PC-9 (cell line): ENCODE measurements around the gene BTK.

Experiments used
- EZH2 ChIP-seq: fragments of 200-600 bp; sonication (generic); IDR thresholded peaks from 2 replicates; pipeline ENCODE4 v1.8.0; 2017; ENCODE audit warnings: antibody characterized with exemption, low read depth
- TF ChIP-seq, protein P1 (sequence below): fragments of 200-600 bp; sonication (generic); conservative IDR thresholded peaks from 2 replicates; pipeline ENCODE4 v1.6.1; 2017; ENCODE audit warnings: mixed run types, antibody characterized with exemption, mild to moderate bottlenecking, moderate library complexity

DNA sequence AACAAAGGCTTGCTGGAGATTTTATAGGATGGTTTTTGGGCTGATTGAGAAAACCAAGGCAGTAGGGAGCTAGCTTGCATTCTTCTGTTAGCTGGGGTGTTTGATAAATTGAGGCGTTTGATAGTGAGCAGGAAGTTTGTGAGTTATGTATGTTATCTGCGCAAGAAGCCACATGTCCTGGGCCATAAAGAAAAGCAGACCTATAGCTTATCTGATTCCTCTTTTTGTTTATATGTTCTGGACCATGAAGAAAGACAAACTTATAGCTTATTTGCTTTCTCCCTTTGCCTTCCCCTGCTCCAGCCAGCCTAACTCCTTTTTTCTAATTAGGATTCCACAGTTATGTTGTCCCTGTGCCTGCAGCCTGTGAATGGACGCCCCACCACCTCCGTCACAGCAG is 31.2 kb upstream of the BTK start:
- TF ChIP-seq EZH2 = no peak
- TF ChIP-seq, protein P1, sequence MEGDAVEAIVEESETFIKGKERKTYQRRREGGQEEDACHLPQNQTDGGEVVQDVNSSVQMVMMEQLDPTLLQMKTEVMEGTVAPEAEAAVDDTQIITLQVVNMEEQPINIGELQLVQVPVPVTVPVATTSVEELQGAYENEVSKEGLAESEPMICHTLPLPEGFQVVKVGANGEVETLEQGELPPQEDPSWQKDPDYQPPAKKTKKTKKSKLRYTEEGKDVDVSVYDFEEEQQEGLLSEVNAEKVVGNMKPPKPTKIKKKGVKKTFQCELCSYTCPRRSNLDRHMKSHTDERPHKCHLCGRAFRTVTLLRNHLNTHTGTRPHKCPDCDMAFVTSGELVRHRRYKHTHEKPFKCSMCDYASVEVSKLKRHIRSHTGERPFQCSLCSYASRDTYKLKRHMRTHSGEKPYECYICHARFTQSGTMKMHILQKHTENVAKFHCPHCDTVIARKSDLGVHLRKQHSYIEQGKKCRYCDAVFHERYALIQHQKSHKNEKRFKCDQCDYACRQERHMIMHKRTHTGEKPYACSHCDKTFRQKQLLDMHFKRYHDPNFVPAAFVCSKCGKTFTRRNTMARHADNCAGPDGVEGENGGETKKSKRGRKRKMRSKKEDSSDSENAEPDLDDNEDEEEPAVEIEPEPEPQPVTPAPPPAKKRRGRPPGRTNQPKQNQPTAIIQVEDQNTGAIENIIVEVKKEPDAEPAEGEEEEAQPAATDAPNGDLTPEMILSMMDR = no peak
